AG08395 (cell line): ENCODE data around the gene HKDC1.
"Not testable (repeated sequence)": the region's sequence is repeated elsewhere in the genome, so short reads cannot be mapped to it uniquely, and the experiment has no call there.

Experiments used
- DNase-seq: peaks from one replicate; pipeline ENCODE4 v3.0.0; 2012; ENCODE audit warnings: mixed read lengths, low spot score

HKDC1 gene

GRCh38 chr10:69278446-69278963 lies 58.4 kb downstream of the HKDC1 start, which contains the start of gene HK1:
Gene HK1 (plus strand): TSS chr10:69278496.
- no peak for DNase-seq

- DNase-seq: no peak
These were observed 59.0 kb downstream of the HKDC1 start for GRCh38 chr10:69279110-69279509.

GRCh38 chr10:69281507-69282413 lies 61.6 kb downstream of the HKDC1 start:
- DNase-seq: no peak

- not testable (repeated sequence) for DNase-seq
These were observed 64.3 kb downstream of the HKDC1 start for GRCh38 chr10:69284402-69284801.

GRCh38 chr10:69285699-69286098 lies 65.6 kb downstream of the HKDC1 start:
- DNase-seq: no peak

- no peak for DNase-seq
These were observed 67.0 kb downstream of the HKDC1 start for GRCh38 chr10:69287181-69287580.

- DNase-seq: no peak
These were observed 70.9 kb downstream of the HKDC1 start for GRCh38 chr10:69290993-69291392.

- no peak for DNase-seq
These were observed 72.3 kb downstream of the HKDC1 start for GRCh38 chr10:69292459-69292858.

GRCh38 chr10:69295027-69295636 lies 75.0 kb downstream of the HKDC1 start:
- DNase-seq: peak; percentile 16

GRCh38 chr10:69303632-69304051 lies 83.5 kb downstream of the HKDC1 start:
- no peak for DNase-seq

GRCh38 chr10:69306421-69306820 lies 86.3 kb downstream of the HKDC1 start:
- no peak for DNase-seq

- DNase-seq: no peak
These were observed 87.3 kb downstream of the HKDC1 start for GRCh38 chr10:69307434-69307833.

GRCh38 chr10:69308304-69308703 lies 88.2 kb downstream of the HKDC1 start:
- DNase-seq: not testable (repeated sequence)

- no peak for DNase-seq
These were observed 91.2 kb downstream of the HKDC1 start for GRCh38 chr10:69311309-69311708.

GRCh38 chr10:69312528-69312927 lies 92.4 kb downstream of the HKDC1 start:
- no peak for DNase-seq

GRCh38 chr10:69315100-69315542 lies 95.0 kb downstream of the HKDC1 start:
- no peak for DNase-seq

- no peak for DNase-seq
These were observed 95.6 kb downstream of the HKDC1 start for GRCh38 chr10:69315610-69316312.

GRCh38 chr10:69316313-69317059 lies 96.4 kb downstream of the HKDC1 start:
- DNase-seq: peak; percentile 71
